Transverse colon (tissue), 4 donors: ENCODE data around the gene MRTO4. TPM values are rescaled to one million over a fixed set of nuclear protein-coding genes. Genes with fewer than 3 reads are reported as not detected.

Source experiments
- DNase-seq: peaks from one replicate; pipeline ENCODE4 v3.0.0-alpha.2; 2019
- H3K27ac ChIP-seq, 4 donors: fragments of 200-600 bp; sonication (generic); 2 replicates each; pipeline ENCODE4 v1.5.1; 2016 to 2018; ENCODE audit warnings: inconsistent platforms in 4 of 4
- H3K27me3 ChIP-seq: fragments of 200-600 bp; sonication (generic); 2 replicates; pipeline ENCODE4 v1.5.1; 2017; ENCODE audit warnings: inconsistent platforms
- H3K36me3 ChIP-seq, 4 donors: fragments of 200-600 bp; sonication (generic); 2 replicates each; pipeline ENCODE4 v1.5.1; 2017 to 2019; ENCODE audit warnings: inconsistent platforms in 4 of 4
- H3K4me1 ChIP-seq, 4 donors: fragments of 200-600 bp; sonication (generic); 2 replicates each; pipeline ENCODE4 v1.5.1; 2017 to 2020; ENCODE audit warnings: inconsistent platforms in 4 of 4
- H3K4me3 ChIP-seq, 4 donors: fragments of 200-600 bp; sonication (generic); 1 replicate in 1 of 4; 2 replicates in 3 of 4; pipeline versions ENCODE4 v1.5.1 to v1.6.1; 2017 to 2019; ENCODE audit warnings: inconsistent platforms in 4 of 4
- H3K9me3 ChIP-seq, 2 donors: fragments of 200-600 bp; sonication (generic); 2 replicates each; pipeline ENCODE4 v1.5.1; 2017 to 2019; ENCODE audit warnings: inconsistent platforms in 2 of 2
- EP300 ChIP-seq: sonication (generic); formaldehyde crosslinking; IDR thresholded peaks from one replicate; pipeline ENCODE4 v1.6.1; 2017; ENCODE audit warnings: antibody characterized with exemption, low read depth
- POLR2A ChIP-seq: fragments of 450-650 bp; IDR thresholded peaks from one replicate; pipeline ENCODE4 v1.6.1; 2016; ENCODE audit warnings: antibody characterized with exemption, mild to moderate bottlenecking, moderate library complexity
- POLR2AphosphoS5 ChIP-seq, 3 donors: sonication (generic); formaldehyde crosslinking; IDR thresholded peaks; one replicate each; pipeline ENCODE4 v1.6.1; 2016; ENCODE audit warnings: antibody characterized with exemption in 3 of 3
- WGBS, 2 donors: methylation state at CpG; one replicate each; pipeline ENCODE4 v1.1.5; 2018; ENCODE audit warnings: low coverage in 1 of 2; 5-methylcytosine and 5-hydroxymethylcytosine counted together
- in situ Hi-C, 4 donors: fragments of 200-750 bp; cut with MboI; loops; one replicate each; pipeline versions ENCODE4 v1.15.0 to v1.15.1; 2017; ENCODE audit warnings: low sequenced_read_pairs in 3 of 4, low pct_ligation_motif_present in 1 of 4, low pct_unique_long_range_greater_than_20kb in 1 of 4
- intact Hi-C: fragments of 100-400 bp; cut with DNase I; formaldehyde crosslinking; loops from one replicate; pipeline ENCODE4 v1.15.1; 2023; ENCODE audit warnings: low total_unique reads
- total RNA-seq, 4 donors: library from RNA; depleted of rRNA; stranded (reverse); fragments of >200 nt; gene quantifications; one replicate each; pipeline ENCODE4 v1.1.0, GENCODE V29; 2016
- TF ChIP-seq, protein P1 (sequence below), 5 experiments: fragments of 200-600 bp in 3 of 5; fragments of 450-650 bp in 2 of 5; sonication (generic) in 3 of 5; IDR thresholded peaks; 1 replicate in 2 of 5; 2 replicates in 3 of 5; pipeline ENCODE4 v1.5.1; 2016 to 2017; ENCODE audit warnings: antibody characterized with exemption in 5 of 5, inconsistent platforms in 3 of 5, mild to moderate bottlenecking in 2 of 5, moderate library complexity in 1 of 5

Gene MRTO4
- total RNA-seq, 4 donors from 2014 or later = 4.9 to 10.8 (median 8.7) TPM

DNA sequence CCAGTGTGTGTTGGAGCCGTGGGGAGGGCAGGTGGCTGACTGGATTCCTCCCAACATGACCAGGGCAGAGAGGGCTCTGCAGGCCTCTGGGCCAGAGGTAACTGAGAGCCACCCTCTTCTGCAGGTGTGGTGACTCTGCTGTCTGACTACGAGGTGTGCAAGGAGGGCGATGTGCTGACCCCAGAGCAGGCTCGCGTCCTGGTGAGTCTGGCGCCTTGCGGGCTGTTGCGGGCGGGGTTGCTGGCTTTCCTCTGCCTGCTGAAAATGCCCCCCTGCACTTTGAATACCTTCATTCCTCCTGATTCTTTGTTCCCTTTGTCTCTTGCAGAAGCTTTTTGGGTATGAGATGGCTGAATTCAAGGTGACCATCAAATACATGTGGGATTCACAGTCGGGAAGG lies 6.7 kb downstream of the MRTO4 start:
- no peak for TF ChIP-seq POLR2AphosphoS5 (IDR thresholded peaks at IDR 0.05)
- no peak for TF ChIP-seq EP300
- TF ChIP-seq POLR2A = no peak
- TF ChIP-seq, protein P1, sequence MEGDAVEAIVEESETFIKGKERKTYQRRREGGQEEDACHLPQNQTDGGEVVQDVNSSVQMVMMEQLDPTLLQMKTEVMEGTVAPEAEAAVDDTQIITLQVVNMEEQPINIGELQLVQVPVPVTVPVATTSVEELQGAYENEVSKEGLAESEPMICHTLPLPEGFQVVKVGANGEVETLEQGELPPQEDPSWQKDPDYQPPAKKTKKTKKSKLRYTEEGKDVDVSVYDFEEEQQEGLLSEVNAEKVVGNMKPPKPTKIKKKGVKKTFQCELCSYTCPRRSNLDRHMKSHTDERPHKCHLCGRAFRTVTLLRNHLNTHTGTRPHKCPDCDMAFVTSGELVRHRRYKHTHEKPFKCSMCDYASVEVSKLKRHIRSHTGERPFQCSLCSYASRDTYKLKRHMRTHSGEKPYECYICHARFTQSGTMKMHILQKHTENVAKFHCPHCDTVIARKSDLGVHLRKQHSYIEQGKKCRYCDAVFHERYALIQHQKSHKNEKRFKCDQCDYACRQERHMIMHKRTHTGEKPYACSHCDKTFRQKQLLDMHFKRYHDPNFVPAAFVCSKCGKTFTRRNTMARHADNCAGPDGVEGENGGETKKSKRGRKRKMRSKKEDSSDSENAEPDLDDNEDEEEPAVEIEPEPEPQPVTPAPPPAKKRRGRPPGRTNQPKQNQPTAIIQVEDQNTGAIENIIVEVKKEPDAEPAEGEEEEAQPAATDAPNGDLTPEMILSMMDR (IDR thresholded peaks at IDR 0.05) = no peak
- H3K9me3 ChIP-seq = no peaks in the 10 kb centered on the region
- no peak overlapping the region for H3K4me3 ChIP-seq
- in situ Hi-C loops (no loop called here), intact Hi-C loops (no loop called here)
- DNase-seq = no peak
- peaks cover 0 to 27% (median 8%) of the 10 kb centered on the region in 4 donors for H3K36me3 ChIP-seq
- whole genome bisulfite sequencing, 2 donors = 96 to 100% methylated on average over 1 to 10 of the region's 10 CpGs
- H3K4me1 ChIP-seq = peaks cover 0 to 4% (median 1%) of the 10 kb centered on the region in 4 donors
- H3K27ac ChIP-seq = no peak overlapping the region
- H3K27me3 ChIP-seq = no peaks in the 10 kb centered on the region

DNA sequence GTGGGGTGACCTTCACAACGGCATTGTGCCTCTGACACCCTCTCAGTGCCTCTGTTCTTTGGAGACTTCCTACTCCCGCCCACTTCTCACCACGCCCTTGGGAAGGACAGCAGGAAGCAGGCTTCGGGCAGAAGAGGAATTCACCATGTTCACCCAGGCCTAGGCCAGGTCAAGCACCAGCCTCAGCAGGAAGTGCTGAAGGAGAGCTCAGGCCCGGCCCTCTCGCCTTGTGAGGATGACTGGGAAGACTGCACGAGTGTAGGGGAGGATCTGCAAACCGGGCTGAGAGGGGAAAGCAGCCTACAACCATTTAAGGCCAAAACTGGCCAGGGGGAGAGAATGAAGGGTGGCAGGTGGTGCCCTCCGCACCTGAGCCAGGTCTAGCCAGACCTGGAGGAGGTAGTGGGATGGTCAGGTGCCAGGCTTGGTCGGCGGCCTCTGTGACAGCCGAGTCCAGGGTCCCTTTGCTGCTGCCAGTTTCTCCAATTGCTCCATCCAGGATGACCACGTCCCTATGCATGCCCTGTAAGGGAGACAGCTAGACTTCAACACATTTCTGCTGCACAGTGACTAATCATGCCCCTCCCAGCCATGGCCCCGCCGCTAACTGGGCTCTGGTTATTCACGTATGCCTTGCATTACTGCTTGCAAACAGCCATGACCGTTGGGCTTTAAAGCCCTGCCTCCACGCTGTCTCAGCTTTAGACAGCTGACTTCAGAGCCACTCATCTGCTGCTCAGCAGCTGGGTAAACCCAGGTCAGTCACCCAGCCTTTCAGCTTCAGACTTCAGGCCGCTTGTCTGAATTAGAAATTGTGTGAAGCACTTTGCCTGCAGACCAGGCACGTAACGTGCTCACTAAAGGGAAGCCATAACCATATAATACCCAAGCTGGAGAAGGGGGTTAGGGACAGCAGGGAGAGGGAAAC lies 8.9 kb downstream of the MRTO4 start:
- no peak for TF ChIP-seq POLR2A
- TF ChIP-seq POLR2AphosphoS5 (IDR thresholded peaks at IDR 0.05) = no peak
- TF ChIP-seq EP300 = no peak
- TF ChIP-seq, protein P1 (IDR thresholded peaks at IDR 0.05) = no peak
- Histone ChIP-seq H3K36me3 (peaks cover 0 to 27% (median 8%) of the 10 kb centered on the region in 4 donors), H3K4me1 (no peaks in the 10 kb centered on the region), H3K27ac (peak overlapping the region in 2 of 4 donors; percentile 7 to 28), H3K9me3 (no peaks in the 10 kb centered on the region), H3K4me3 (no peak overlapping the region), H3K27me3 (no peaks in the 10 kb centered on the region)
- peak; percentile 29 for DNase-seq
- intact Hi-C loops = no loop called here
- WGBS, 2 donors = 64 to 74% methylated on average over 7 to 20 of the region's 21 CpGs
- in situ Hi-C loops = no loop called here

DNA sequence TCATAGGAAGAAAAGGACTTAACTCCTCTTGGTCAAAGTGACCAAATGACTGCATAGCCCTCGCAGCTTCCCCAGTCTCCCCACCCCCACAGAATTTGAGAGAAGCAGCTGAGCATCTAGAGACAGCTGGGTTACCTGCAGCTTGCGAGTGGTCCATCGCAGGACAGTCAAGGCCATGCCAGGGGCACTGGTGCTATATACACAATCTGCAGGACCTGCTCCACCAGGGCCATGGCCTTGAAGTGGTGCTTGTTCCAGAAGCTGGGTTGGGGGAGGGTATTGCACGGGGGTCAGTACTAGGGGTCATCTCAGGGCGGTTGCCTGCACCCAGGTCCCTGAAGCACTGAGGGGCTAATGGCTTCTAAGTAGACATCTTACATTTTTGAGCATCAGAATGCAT lies 10.4 kb downstream of the MRTO4 start:
- Histone ChIP-seq H3K27ac (no peak overlapping the region), H3K4me1 (no peaks in the 10 kb centered on the region), H3K36me3 (peaks cover 0 to 17% (median 8%) of the 10 kb centered on the region in 4 donors), H3K9me3 (no peaks in the 10 kb centered on the region), H3K4me3 (no peak overlapping the region), H3K27me3 (no peaks in the 10 kb centered on the region)
- 80 to 90% methylated on average over 2 to 5 of the region's 5 CpGs for WGBS, 2 donors
- in situ Hi-C loops (no loop called here), intact Hi-C loops (no loop called here)
- no peak for DNase-seq
- TF ChIP-seq EP300 (no peak), POLR2A (no peak), POLR2AphosphoS5 (IDR thresholded peaks at IDR 0.05) (no peak)
- TF ChIP-seq, protein P1 (IDR thresholded peaks at IDR 0.05) = no peak

DNA sequence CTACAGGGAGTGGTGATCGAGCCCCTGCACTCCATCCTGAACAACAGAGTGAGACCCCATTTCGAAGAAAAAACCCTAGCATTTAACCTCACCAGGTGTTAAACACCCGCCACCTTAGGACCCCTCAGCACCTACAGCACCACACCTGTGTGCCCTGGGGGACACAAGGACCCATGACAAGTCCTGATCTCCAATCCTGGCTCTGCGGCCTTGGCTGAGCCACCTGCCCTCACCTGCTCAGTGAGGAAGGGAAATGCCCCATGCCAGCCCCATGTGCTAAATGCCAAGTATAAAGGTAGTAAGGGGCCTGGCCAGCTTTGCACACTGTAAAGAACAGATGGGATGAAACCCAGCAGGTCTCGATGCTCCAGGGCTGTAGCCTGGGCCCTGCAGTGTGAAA lies 11.1 kb downstream of the MRTO4 start:
- H3K27me3 ChIP-seq = no peaks in the 10 kb centered on the region
- no peak overlapping the region for H3K4me3 ChIP-seq
- H3K36me3 ChIP-seq = peaks cover 0 to 15% (median 6%) of the 10 kb centered on the region in 4 donors
- no peak for TF ChIP-seq EP300
- no peak for TF ChIP-seq POLR2A
- TF ChIP-seq POLR2AphosphoS5 (IDR thresholded peaks at IDR 0.05) = no peak
- WGBS, 2 donors = 80 to 93% methylated on average over 1 to 5 of the region's 5 CpGs
- in situ Hi-C loops (no loop called here), intact Hi-C loops (no loop called here)
- H3K4me1 ChIP-seq = no peaks in the 10 kb centered on the region
- DNase-seq = no peak
- no peak overlapping the region for H3K27ac ChIP-seq
- no peaks in the 10 kb centered on the region for H3K9me3 ChIP-seq
